Neuron (in vitro differentiated cells): Measurements from ENCODE around the gene SERF2.
A peak's percentile ranks its signal among the peaks of the same experiment; 100 is the strongest.
"Not testable (repeated sequence)": the region's sequence is repeated elsewhere in the genome, so short reads cannot be mapped to it uniquely, and the experiment has no call there.

Source experiments
- H2AFZ ChIP-seq: one replicate; pipeline ENCODE4 v1.6.1; 2013; ENCODE audit warnings: low read depth, mild to moderate bottlenecking, inconsistent platforms, low read length, moderate library complexity
- H3K27me3 ChIP-seq: one replicate; pipeline ENCODE4 v1.6.1; 2013; ENCODE audit warnings: low read length; ENCODE audit not compliant: insufficient read depth
- H3K36me3 ChIP-seq: one replicate; pipeline ENCODE4 v1.6.1; 2013; ENCODE audit warnings: low read length; ENCODE audit not compliant: insufficient read depth
- H3K4me1 ChIP-seq: one replicate; pipeline ENCODE4 v1.6.1; 2013; ENCODE audit warnings: low read length; ENCODE audit not compliant: insufficient read depth
- H3K4me3 ChIP-seq: 2 replicates; pipeline ENCODE4 v1.5.1; 2013; ENCODE audit warnings: mild to moderate bottlenecking, low read length, moderate library complexity
- H3K9me3 ChIP-seq: one replicate; pipeline ENCODE4 v1.6.1; 2013; ENCODE audit warnings: low read length

SERF2 gene

DNA sequence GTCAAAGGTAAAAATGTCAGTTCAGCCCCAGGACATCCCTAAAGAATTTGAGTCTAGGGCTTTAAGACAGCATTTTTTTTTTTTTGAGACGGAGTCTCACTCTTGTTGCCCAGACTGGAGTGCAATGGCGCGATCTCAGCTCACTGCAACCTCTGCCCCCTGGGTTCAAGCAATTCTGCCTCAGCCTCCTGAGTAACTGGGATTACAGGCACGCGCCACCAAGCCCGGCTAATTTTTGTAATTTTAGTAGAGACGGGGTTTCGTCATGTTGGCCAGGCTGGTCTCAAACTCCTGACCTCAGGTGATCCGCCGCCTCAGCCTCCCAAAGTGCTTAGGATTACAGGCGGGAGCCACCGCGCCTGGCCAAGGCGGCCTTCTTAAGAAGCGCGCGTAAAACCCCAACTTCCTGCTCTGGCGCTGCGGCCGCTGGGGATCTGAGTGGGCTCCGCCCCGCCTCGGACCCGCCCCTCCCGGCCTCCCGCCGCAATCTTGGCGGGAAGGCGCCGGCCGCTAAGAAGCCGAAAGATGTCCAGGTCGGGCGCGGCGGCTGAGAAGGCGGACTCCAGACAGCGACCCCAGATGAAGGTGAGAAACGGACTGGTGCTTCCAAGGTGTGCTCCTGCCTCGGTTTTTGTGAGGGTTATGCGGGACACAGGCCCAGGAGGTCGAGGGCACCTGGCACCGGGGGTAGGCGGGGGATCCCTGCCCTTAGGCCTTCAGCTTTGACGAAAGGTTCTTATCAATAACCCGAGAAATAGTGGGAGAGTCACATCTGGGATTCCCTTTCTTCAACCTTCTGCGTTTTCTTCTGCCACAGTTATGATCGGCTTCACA is 34.6 kb downstream of the SERF2 start, which contains the start of gene WDR76:
TSS of gene WDR76 (plus strand) at position 495 of the 834 bp plus-strand sequence. CDS start at position 526, 31 bp downstream.
- no peaks in the 10 kb centered on the region for H3K27me3 ChIP-seq

GRCh38 chr15:43828061-43828657 is 36.0 kb downstream of the SERF2 start:
- H3K9me3 ChIP-seq: no peaks in the 10 kb centered on the region
- H3K4me1 ChIP-seq: peaks cover 16% of the 10 kb centered on the region
- no peaks in the 10 kb centered on the region for H3K27me3 ChIP-seq
- H3K4me3 ChIP-seq: peak overlapping the region; percentile 48
- no peak overlapping the region for H2AFZ ChIP-seq
- H3K36me3 ChIP-seq: peaks cover 9% of the 10 kb centered on the region

More for the DNA sequence above, 34.6 kb downstream of the SERF2 start, which contains the start of gene WDR76:
- Histone ChIP-seq H3K36me3 (peaks cover 6% of the 10 kb centered on the region), H2AFZ (peak within 1 kb of the TSS; percentile 50), H3K4me3 (peak within 1 kb of the TSS; percentile 48), H3K4me1 (peaks cover 16% of the 10 kb centered on the region), H3K9me3 (no peaks in the 10 kb centered on the region)

- H3K4me3 ChIP-seq, H3K36me3 ChIP-seq, H2AFZ ChIP-seq, H3K9me3 ChIP-seq, H3K27me3 ChIP-seq: not testable (repeated sequence)
- H3K4me1 ChIP-seq: peaks cover 11% of the 10 kb centered on the region
These were observed 37.9 kb downstream of the SERF2 start for GRCh38 chr15:43829951-43830540.

- not testable (repeated sequence) for H3K4me3 ChIP-seq, H3K27me3 ChIP-seq, H2AFZ ChIP-seq, H3K9me3 ChIP-seq
- Histone ChIP-seq H3K4me1 (peaks cover 11% of the 10 kb centered on the region), H3K36me3 (peaks cover 14% of the 10 kb centered on the region)
These were observed 38.7 kb downstream of the SERF2 start for GRCh38 chr15:43830691-43831275.

- peaks cover 20% of the 10 kb centered on the region for H3K36me3 ChIP-seq
- not testable (repeated sequence) for H3K9me3 ChIP-seq, H3K27me3 ChIP-seq, H2AFZ ChIP-seq, H3K4me3 ChIP-seq, H3K4me1 ChIP-seq
These were observed 39.5 kb downstream of the SERF2 start for GRCh38 chr15:43831519-43832052.

DNA sequence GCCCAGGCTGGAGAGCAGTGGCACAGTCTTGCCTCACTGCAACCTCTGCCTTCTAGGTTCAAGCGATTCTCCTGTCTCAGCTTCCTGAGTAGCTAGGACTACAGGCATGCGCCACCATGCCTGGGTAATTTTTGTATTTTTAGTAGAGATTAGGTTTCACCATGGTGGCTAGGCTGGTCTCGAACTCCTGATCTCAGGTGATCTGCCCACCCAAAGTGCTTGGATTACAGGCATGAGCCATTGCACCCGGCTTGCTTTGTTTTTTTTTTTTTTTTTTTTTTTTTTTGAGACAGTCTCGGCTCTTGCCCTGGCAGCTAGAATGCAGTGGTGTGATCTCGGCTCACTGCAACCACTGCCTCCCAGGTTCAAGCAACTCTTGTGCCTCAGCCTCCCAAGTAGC is 40.4 kb downstream of the SERF2 start:
- not testable (repeated sequence) for H3K4me3 ChIP-seq, H3K27me3 ChIP-seq, H3K4me1 ChIP-seq, H3K9me3 ChIP-seq, H2AFZ ChIP-seq
- peaks cover 24% of the 10 kb centered on the region for H3K36me3 ChIP-seq

DNA sequence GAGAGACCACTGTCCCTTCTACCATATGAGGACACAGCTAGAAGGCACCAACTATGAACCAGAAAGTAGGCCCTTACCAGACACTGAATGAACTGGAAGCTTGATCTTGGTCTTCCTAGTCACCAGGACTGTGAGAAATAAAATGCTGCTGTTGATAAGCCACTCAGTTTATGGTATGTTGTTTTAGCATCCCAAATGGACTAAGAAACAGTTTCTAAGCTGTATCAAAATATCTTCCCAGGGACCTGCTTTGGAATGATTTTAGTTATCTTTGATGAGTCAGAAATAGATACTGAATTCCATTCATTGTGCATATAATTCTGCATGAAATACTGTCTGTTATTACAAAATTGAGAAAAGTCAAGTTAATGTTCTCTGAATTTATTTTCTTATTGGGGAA is 53.3 kb downstream of the SERF2 start:
- Histone ChIP-seq H3K27me3 (no peaks in the 10 kb centered on the region), H2AFZ (no peak overlapping the region), H3K4me1 (no peaks in the 10 kb centered on the region), H3K36me3 (peaks cover 32% of the 10 kb centered on the region), H3K4me3 (no peak overlapping the region), H3K9me3 (no peaks in the 10 kb centered on the region)
